Inflammatory macrophage treated with lipopolysaccharide for 4 hours (primary cell): Measurements from ENCODE around the gene RAP1GAP.

Experiments used
- DNase-seq: peaks from one replicate; pipeline ENCODE4 v3.0.0-alpha.2; 2020

RAP1GAP gene

DNA sequence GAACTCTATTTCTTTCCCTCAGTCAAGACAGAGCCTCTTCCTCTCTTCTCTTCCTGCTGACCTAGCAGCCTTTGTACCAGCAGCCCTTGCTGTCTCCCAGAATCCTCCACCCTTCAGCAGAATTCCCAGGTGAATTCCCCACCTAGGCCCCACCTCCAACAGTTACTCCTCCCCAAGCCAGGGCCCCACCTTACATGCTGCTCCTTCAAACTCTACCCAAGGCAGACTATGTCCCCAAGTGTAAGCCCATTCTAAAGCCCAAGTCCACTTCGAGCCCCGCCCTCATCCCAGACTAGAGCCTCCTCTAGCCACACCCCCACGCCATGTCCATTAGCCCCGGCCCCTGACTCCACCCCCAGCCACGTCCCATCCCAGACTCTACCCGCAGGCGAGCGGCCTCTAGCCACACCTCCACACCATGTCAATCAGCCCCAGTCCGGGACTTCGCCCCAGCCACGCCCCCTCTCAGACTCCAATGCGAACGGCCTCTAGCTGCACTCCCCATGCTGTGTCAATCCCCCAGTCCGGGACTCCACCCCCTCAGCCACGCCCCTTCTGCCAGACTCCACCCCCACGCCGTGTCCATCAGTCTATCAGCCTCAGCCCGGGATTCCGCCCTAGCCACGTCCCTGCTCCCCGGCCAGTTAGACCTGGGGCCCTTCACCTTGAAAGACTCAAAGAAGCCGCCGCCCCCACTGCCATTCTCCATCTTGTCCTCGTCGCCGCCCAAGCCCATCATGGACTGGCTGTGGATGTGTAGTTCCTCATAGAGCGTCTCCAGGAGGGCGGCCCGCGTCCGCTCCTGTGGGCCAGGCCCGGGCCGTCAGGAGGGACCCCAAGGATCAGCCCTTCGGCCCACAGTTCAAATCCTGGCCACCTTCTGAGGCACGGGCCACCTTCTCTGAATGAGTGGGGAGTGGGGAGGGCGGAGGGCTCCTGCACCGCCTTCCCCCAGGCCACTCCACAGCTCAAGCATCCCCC, 61.3 kb downstream of the RAP1GAP start:
- DNase-seq: peak; percentile 82

DNA sequence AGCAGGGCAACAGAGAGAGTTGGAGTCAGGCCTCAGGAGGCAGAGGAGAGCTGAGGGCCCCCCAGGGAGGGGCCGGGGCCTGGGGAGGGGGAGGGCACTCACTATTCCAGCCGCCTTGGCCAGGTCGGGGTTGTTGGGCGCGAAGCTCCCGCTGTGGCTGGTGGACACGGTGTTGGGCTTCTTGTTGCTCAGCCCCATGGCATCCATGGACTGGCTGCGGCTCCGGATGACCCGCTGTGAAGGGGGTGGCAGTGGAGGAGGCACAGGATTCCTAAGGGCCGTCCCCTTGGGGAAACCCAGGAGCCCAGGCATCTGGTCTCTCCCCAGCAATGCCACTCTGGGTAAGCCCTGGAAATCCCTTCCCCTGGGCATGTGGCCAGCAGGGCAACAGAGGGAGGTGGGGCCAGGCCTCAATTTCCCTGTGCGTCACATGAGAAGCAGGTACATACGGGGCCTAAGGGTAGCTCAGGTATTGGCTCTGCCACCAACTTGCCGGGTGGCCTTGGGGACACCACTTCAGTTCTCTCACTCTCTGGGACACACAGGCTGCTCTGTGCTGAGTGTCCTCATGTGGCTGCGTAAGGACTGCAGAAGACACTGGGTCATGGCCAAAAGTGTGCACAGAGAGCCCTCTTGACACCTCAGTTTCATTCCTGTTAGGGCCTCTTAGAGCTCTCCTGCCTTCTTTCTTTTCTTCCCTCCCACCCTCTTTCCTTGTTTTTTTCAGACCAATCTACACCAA, 63.0 kb downstream of the RAP1GAP start:
- DNase-seq: no peak

DNA sequence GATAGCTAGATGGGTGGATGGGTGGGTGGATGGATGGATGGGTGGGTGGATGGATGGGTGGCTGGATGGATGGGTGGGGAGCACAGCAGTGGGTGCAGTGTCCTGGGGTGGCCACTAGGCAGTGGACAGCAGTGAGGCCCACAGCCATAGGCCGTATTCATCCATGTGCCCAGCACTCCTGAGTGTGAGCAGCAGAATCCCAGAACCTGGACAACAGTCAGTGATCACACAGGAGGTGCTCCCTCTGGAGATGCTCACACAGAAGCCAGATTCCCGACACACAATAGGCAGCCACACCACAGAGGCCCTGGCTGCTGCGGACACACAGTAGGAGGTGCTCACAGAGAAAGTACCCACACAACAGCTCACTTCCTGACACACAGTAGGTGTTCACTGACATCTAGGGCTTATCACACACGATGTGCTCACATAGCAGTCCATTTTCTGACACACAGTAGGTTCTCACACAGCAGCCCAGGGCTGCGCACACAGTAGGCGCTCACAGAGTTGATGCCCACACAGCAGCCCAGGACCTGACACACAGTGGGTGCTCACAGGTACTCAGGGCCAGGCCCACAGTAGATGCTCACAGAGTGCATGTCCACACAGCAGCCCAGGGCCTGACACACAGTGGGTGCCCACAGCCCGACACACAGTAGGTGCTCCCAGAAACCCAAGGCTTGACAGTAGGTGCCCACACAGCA, 64.0 kb downstream of the RAP1GAP start:
- DNase-seq: no peak

DNA sequence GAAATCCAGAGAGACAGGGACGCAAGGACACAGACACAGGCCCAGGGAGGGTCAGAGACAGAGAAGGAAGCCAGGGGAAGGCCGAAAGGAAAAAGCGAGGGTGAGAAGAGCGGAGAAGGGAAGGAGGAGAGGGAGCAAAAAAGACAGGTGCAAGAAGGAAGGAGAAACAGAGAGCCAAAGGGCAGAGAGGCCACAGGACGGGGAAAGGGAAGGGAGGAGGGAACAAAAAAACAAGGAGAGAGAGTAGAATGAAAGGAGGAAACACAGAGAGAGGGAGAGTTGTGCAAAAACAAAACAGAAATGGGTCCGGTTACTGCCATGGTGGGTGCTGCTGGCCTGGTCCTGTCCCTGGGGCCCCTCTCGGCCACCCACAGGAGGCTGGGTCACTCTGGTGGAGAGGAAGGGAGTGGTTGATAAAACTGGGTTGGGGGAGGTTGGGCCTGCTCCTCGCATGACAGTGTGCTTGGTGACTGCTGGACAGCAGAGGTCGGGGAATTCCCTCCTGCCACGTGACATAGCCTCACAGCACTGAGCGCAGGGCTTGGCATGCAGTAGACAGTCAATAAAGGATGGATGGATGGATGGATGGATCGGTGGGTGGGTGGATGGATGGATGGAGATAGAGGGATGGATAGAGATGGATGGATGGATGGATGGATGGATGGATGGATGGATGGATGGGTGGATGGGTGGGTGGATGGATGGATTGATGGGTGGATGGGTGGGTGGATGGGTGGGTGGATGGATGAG, 64.8 kb downstream of the RAP1GAP start:
- no peak for DNase-seq

DNA sequence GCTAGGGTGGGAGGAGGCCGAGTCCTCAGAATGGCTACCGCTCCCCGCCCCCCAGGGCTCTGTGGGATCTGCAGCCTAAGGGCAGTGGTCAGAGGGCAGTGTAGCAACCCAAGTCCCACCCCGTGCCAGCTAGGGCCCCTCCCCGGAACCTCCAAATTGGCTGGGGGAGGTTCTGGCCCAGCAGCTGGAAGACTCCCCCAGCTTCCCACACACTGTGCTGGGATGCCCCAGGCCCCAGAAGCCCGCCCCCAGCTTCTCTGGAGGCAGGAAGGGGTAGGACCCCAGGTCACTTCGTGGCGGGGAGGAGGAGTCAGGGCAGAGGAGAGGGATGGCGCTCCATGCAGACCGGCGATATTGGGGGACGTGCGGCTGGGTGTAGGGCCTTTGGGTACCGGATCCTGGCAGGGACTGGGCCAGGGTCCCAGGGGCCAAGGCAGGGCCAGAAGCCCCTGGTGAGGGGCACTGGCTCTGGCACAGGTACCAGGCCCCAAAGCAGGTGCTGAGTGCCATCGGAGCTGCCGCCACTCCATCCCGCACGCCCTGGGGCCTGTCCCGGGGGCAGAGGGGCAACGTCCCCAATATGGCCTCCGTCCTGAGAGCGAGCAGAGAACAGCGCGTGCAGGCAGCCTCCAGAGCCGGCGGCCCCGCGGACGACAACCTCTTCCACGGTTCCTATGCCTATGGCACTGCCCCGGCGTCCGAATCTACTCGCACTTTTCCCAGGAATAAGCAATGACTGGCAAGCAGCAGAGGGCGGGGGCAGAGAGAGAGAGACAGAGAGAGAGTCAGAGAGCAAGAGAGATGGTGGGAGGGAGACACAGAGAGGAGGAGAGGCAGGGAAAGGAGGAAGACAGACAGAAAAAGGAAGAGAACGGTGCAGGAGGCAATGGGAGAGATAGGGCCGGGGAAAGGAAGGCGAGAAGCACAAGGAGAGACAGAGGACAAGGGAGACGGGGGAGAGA, 65.7 kb downstream of the RAP1GAP start:
- DNase-seq: no peak

DNA sequence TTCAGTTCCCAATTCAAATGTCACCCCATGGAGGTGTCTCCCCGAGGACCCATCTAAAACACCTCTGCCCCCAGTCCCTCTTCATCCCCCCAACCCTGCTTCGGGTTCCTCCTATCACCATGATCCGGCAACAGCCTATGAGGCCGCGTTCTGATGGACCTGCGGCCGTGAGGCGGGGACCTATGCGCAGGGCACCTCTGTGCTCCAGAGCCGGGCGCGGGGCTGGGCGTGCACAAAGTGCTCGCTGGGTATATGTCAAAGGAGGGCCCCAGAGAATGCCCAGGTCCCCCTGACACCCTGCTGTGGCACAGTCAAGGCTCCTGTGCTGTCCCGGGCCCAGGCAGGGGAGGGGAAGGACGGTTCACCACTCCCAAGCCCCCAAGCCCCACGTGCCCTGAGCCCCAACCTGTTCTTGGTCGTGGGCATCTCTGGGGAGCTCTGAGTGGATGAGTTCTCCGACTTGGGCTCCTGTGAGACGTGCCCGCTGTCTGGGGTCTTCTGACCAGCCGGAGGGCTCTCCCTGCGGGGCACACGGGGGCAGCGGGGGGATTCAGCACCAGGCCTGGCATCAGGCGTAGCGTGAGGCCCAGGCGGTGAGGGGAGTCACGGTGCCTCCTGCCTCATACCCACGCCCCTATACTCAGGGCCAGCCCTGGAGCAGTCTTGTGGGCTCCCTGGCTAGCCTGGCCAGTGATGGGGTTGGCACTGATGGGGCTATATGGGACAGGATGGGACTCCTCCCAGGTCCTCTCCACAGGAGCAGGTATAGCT, 67.7 kb downstream of the RAP1GAP start:
- no peak for DNase-seq

DNA sequence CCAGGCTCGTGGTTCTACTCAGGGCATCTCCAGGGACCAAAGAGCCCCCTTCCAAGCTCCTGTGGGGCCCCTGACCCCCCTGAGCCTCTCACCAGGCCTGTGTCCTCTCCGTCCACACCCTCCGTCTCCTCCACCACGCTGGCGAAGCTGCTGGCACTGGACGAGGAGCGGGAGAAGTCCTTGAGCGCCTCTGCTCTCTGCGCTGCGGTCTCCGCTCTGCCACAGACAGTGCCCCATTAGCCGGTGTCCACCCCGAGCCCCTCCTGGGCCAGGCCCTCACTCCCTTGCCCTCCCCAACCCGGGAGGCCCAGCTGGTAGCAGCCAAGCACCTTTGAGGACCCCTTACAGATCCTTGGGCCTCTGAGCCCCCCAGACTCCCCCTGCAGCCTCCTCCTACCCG, 69.8 kb downstream of the RAP1GAP start:
- DNase-seq: no peak

DNA sequence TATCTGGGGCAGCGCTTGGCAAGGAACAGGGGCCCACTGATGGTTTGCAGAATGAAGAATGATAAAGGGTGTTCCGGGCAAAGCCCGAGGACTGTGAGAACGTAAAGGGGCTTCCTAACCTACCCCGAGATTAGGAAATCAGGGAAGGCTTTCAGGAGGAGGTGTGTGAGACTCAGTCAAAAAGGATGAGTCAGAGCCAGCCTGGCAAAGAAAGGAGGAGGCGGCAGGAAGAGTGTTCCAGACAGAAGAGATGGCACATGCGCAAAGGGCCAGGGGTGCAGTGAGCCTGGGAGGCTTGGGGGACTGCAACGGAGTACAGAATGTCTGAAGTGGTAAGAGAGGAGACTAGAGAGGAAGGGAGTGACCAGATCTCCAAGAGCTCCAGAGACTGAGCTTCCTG, 70.3 kb downstream of the RAP1GAP start:
- DNase-seq: no peak

DNA sequence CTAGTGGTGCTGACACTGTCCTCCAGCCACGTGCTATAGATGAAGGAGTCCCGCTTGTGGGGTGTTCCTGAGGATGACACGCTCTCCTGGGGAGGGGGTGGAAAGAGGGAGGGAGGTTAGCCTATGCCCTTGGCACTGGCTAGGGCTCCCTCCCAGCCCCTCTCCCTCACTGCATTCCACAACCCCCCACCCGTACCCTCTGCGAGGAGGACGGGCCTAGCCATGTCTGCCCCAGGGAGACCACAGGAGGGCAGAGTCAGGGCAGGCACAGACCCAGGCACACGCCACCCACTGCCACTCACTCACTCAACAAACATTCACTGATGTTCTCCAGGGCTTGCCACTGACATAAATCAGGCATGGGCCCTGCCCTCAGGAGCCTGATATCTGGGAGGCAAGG, 70.7 kb downstream of the RAP1GAP start:
- no peak for DNase-seq

DNA sequence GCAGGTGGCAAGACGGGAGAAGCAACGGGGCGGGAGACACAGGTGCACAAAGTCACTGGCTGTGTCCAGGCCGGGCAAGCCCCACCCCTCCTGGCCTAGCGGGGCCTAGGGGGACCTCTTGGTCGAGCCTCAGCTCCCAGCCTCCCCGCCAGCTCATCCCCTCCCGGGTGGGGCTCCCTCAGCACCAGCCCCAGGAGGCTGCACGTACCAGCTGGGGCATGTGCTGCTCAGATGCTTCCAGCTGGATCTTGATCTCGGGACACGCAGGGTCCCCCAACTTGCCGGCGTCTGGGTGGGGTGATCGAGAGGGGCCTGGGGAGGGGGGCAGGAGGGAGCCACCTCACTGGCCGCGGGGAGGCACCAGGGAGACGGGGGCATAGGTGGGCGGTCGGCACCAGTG, 71.4 kb downstream of the RAP1GAP start:
- DNase-seq: no peak

DNA sequence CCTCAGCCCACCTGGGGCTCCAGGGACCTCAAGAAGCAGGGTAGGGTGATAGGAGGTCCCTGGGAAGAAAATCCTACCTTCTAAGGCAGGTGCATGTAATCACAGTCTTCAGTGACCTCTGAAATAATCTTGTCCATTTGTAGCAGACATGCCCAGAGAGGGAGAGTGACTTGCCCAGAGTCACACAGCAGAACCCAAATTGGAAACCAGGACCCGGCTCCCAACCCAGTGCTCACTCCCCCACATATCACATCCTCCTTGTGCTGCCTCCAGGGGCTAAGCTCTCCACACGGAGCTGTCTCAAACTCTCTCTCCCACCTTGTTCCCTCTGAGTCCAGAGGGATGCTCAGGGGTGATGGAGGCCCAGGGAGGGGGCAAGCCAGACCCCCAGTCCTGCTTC, 72.5 kb downstream of the RAP1GAP start:
- no peak for DNase-seq

DNA sequence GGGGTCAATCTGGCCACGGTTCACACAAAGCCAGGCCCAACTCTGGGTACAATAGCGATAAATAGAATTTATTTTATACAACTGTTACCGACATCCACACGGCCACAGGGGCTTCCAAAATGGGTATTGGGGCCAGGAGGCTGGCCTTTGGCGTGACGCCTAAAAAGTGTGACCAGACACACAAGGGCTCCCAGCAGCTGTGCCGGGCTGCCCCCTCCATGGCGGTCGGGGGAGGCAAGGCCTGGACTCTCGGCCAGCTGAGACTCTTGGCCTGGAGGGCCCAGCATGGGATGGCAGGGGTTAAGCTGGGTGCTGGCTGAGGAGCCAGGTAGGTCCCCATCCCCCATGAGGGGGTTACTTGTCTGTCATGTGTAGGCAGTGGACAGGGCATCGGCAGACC, 73.0 kb downstream of the RAP1GAP start:
- no peak for DNase-seq

DNA sequence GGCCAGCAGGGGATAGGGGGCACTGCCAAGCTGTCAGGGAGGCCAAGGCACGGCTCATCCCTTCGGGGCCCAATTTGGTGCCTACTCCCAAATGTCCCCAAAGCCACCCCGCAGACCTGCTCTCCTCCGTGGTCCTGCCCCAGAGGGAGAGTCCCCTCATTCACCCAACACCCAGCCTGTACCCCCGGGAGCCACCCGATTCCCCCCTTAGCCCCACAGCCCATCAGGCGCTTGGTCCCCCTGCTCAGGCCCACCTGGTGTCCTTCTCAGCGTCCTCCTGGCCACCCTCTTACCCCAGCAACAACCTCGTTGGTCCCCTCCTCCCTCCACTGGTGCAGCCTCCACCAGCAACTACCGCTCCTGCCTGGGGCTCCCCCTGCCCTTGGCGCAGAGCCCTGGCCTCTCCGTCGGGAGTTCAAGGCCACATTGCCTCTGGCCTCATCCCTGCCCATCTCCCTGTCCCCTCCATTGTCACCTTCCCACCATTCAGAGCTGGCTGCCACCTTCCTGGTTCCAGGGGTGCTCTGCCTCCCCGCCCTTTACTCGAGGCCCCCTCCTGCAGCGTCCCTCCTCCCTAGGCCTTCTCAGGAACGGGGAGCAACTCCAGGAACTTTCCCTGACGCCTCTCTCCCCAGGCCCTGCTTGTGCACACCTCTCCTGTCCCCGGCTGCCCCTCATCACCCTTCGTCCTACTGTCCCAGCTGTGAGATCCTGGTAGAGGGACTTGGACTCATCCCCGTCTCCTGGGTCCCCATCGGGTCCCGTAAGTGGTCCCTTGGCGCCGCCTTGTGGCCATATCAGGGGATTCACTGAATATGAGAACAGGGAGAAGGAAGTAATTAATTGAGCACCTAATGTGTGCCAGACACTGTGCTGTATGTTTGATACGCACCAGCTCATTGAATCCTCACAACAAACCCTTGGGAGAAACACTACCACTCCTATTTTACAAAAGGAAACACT, 73.9 kb downstream of the RAP1GAP start:
- peak; percentile 60 for DNase-seq

DNA sequence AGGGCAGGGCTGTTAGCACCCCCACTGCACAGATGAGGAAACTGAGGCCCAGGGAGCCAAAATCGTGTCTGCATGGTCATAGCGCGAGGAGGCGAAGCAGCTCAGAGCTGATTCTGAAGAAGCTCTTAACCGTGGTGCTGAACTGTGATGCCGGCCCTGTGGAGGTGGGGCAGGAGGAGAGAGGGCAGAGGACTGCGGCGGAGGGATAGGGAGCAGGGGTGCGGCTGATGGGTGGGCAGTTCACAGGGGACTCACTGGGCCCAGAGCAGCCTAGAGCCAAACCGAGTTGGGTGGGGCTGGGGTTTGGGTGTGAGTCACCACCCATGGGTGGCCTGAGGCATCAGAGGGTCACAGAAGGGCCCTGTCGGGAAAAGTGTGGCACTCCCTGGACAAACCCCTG, 74.7 kb downstream of the RAP1GAP start:
- DNase-seq: no peak

DNA sequence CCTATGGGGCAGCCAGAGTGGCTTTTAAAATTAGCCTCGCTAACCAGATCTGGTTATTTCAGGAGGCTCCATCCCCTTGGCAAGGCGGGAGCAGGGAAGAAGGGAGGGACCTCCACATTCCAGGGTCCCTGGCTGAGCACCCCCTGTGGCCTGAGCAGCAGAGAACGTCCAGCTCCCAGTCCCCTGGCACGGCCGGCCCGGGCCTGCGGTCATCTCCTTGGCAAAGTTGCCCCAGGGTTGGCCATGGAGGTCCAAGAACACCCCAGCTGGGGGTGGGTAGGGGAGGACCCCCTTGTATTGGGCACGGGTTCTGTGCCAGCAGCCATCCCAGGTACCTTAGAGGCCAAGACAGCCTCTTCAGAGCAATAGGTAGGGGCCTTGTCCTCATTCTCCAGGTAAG, 75.9 kb downstream of the RAP1GAP start:
- DNase-seq: no peak

DNA sequence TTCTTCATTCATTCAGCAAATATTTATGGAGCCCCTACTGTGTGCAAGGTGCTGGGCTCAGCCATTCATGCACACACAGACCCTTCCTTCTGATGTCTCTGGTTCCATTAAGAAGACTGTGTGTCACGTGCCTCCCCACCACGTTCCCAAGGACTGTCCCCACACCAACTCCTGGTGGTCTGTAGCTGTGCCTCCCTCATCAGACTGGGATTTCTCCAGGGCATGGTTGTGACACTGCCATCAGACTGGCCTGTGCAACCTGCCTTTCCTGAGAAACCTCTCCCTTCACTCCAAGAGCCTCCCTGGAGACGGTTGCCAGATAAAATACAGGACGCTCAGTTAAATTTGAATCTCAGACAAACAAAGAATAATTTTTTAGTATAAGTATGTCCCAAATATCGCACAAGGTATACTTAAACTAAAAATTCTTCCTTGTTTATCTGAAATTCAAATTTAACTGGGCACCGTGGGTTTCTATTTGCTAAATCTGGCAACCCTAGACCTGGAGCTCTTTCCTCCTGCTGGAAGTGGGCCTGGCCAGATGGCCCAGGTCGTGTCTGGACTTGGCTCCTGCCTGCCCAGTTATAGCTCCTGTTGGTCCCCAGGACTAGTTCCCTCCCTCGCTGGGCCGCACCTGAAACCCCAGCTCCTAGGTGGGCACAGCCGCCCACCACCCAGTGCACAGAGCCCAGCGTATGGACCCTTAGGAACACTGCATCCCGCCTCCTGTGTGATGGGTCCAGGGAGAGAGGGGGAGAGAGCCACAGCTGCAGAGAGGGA, 76.9 kb downstream of the RAP1GAP start:
- no peak for DNase-seq

DNA sequence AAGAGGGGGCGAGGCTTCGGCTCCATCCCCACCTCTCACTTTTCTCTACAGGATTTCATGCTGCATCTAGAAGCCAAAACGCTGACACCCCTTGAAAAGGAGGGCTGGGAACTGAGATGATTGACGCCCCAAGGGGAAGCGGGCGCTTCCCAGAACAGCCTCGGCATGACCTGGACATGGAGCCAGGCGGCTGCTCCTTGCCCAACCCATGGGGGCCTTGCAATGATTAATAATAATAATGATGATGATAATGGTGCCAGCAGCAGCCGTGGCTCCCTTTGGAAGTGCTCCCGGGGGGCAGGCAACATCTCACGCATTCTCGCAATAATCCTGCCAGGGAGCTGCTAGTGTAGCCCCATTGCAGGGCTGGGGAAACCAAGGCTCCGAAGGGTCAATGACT, 78.2 kb downstream of the RAP1GAP start:
- DNase-seq: no peak

DNA sequence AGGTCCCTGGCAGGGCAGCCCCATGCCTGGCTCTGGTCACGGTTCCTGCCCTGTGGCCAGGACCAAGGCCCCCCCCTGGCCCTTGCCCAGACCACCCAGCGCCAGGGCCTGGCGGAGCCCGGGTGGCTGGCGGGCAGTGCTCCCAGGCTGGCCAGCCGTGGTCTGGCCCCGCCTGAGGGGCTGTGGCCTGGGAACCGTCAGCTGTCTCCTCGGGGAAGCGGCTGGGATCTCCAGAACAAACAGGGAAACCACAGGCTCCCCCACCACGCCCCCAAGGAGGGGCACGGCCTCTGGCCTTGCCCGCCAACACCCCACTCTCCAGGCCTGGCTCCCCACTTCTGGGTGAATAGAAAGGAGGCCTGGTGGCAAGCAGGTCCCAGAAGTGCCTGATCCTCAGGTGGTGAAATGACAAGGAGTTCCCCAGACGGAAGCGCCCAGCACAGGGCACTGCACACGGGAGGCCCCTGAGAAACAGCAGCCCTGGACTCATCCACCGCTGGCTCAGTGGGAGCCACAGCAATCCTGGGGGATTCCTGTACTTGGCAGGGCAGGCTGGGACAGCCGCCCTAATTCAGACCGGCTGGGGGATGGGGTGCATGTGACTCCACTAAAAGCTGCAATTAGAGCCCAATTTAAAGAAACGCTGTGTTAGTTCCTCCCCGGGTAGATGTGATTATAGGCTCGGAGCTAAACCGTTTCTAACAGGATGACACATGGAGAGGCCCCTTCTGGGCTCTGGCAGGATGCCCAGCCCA, 78.9 kb downstream of the RAP1GAP start:
- DNase-seq: no peak
